Hepatocyte (in vitro differentiated cells): Measurements from ENCODE around the gene KRTAP21-3. TPM values are rescaled to one million over a fixed set of nuclear protein-coding genes. Genes with fewer than 3 reads are reported as not detected.

ENCODE experiments used
- DNase-seq: peaks from one replicate; pipeline ENCODE4 v3.0.0-alpha.2; 2016; ENCODE audit warnings: low spot score
- H2AFZ ChIP-seq: fragments of 200-600 bp; sonication (generic); 2 replicates; pipeline ENCODE4 v1.6.0; 2016; ENCODE audit warnings: antibody characterized with exemption, mild to moderate bottlenecking
- H3K27ac ChIP-seq: fragments of 200-600 bp; sonication (generic); 2 replicates; pipeline ENCODE4 v1.5.1; 2016; ENCODE audit warnings: mild to moderate bottlenecking
- H3K27me3 ChIP-seq: fragments of 200-600 bp; sonication (generic); 2 replicates; pipeline ENCODE4 v1.6.1; 2016
- H3K36me3 ChIP-seq: fragments of 200-600 bp; sonication (generic); replicated peaks from 2 replicates; pipeline ENCODE4 v1.5.1; 2016; ENCODE audit warnings: low read depth; ENCODE audit not compliant: insufficient read depth
- H3K4me1 ChIP-seq: fragments of 200-600 bp; sonication (generic); 2 replicates; pipeline ENCODE4 v1.5.1; 2016; ENCODE audit warnings: mild to moderate bottlenecking, moderate library complexity; ENCODE audit not compliant: insufficient read depth
- H3K4me2 ChIP-seq: fragments of 200-600 bp; sonication (generic); 2 replicates; pipeline ENCODE4 v1.6.0; 2016
- H3K4me3 ChIP-seq: fragments of 200-600 bp; sonication (generic); 2 replicates; pipeline ENCODE4 v1.5.1; 2016; ENCODE audit warnings: mild to moderate bottlenecking
- H3K79me2 ChIP-seq: fragments of 200-600 bp; sonication (generic); 2 replicates; pipeline ENCODE4 v1.6.0; 2017; ENCODE audit warnings: mild to moderate bottlenecking
- H3K9me2 ChIP-seq: fragments of 200-600 bp; sonication (generic); replicated peaks from 2 replicates; pipeline ENCODE4 v1.6.0; 2017; ENCODE audit warnings: mild to moderate bottlenecking; ENCODE audit not compliant: insufficient read depth
- H3K9me3 ChIP-seq: fragments of 200-600 bp; sonication (generic); 2 replicates; pipeline ENCODE4 v1.5.1; 2016; ENCODE audit warnings: low read depth, mild to moderate bottlenecking
- H4K20me1 ChIP-seq: fragments of 200-600 bp; sonication (generic); 2 replicates; pipeline ENCODE4 v1.6.0; 2016; ENCODE audit warnings: mild to moderate bottlenecking; ENCODE audit not compliant: insufficient read depth, poor library complexity, severe bottlenecking
- EZH2 ChIP-seq: fragments of 200-600 bp; sonication (generic); IDR thresholded peaks from 2 replicates; pipeline ENCODE4 v1.6.1; 2016; ENCODE audit warnings: antibody characterized with exemption, mild to moderate bottlenecking, borderline replicate concordance
- EZH2phosphoT487 ChIP-seq: fragments of 200-600 bp; sonication (generic); IDR thresholded peaks from one replicate; pipeline ENCODE4 v1.6.1; 2018; ENCODE audit warnings: antibody characterized with exemption, mild to moderate bottlenecking, low read depth, moderate library complexity; ENCODE audit not compliant: unreplicated experiment, severe bottlenecking
- WGBS: methylation state at CpG from one replicate; pipeline ENCODE4 v1.1.6; 2016; ENCODE audit warnings: low lambda C conversion rate; ENCODE audit errors: missing lambda C conversion rate; 5-methylcytosine and 5-hydroxymethylcytosine counted together
- polyA plus RNA-seq: library from polyadenylated mRNA; unstranded; fragments of >200 nt; fragmentation: Nextera tagmentation; extraction: Ambion mirVana; gene quantifications from 2 replicates; pipeline ENCODE4 v1.2.1, GENCODE V29; 2016
- total RNA-seq: library from RNA; depleted of rRNA; stranded (reverse); fragments of >200 nt; gene quantifications from 2 replicates; pipeline ENCODE4 v1.2.3, GENCODE V29; 2014
- TF ChIP-seq, protein P1 (sequence below): fragments of 200-600 bp; sonication (generic); IDR thresholded peaks from 2 replicates; pipeline ENCODE4 v1.5.1; 2016; ENCODE audit warnings: antibody characterized with exemption, mild to moderate bottlenecking; ENCODE audit not compliant: poor library complexity

Gene KRTAP21-3
- total and polyA plus RNA-seq, 2 experiments from 2014 or later, result not detected

GRCh38 chr21:30695956-30696355, 22.6 kb downstream of the KRTAP21-3 start:
- TF ChIP-seq EZH2phosphoT487 (no peak), EZH2 (no peak)
- TF ChIP-seq, protein P1, sequence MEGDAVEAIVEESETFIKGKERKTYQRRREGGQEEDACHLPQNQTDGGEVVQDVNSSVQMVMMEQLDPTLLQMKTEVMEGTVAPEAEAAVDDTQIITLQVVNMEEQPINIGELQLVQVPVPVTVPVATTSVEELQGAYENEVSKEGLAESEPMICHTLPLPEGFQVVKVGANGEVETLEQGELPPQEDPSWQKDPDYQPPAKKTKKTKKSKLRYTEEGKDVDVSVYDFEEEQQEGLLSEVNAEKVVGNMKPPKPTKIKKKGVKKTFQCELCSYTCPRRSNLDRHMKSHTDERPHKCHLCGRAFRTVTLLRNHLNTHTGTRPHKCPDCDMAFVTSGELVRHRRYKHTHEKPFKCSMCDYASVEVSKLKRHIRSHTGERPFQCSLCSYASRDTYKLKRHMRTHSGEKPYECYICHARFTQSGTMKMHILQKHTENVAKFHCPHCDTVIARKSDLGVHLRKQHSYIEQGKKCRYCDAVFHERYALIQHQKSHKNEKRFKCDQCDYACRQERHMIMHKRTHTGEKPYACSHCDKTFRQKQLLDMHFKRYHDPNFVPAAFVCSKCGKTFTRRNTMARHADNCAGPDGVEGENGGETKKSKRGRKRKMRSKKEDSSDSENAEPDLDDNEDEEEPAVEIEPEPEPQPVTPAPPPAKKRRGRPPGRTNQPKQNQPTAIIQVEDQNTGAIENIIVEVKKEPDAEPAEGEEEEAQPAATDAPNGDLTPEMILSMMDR, result no peak
- no peak for DNase-seq
- 68% methylated on average over 1 of the region's 1 CpG for WGBS

DNA sequence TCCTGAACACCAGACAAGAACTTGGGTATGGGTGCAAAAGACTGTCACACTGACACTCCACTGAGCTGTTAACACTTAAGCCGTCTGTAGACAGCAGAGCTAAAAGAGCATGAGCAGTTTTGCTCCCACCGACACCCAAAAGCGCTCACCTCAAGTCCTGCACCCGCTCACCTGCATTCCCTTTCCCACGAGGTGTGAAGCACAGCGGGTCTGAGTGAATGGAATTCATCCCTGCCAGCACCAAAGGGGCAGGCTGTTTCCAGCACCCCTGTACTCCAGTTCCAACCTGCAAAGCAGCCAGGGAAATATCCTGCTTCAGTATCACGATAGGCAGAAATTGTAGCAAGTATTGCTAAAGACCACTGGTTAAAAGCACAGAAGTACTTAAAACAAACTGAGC, 28.8 kb downstream of the KRTAP21-3 start:
- H3K27me3 ChIP-seq, result no peaks in the 10 kb centered on the region
- H3K36me3 ChIP-seq, result no peaks in the 10 kb centered on the region
- no peak overlapping the region for H3K27ac ChIP-seq
- no peaks in the 10 kb centered on the region for H3K4me1 ChIP-seq
- no peak for DNase-seq
- no peaks in the 10 kb centered on the region for H4K20me1 ChIP-seq
- TF ChIP-seq, protein P1, result no peak
- TF ChIP-seq EZH2 (no peak), EZH2phosphoT487 (no peak)
- no peak overlapping the region for H3K4me2 ChIP-seq
- no peak overlapping the region for H3K4me3 ChIP-seq
- no peak overlapping the region for H2AFZ ChIP-seq
- H3K9me2 ChIP-seq, result no peaks in the 10 kb centered on the region
- H3K79me2 ChIP-seq, result no peaks in the 10 kb centered on the region
- WGBS, result 70% methylated on average over 7 of the region's 7 CpGs
- H3K9me3 ChIP-seq, result no peaks in the 10 kb centered on the region

More at GRCh38 chr21:30695956-30696355, 22.6 kb downstream of the KRTAP21-3 start:
- H3K9me3 ChIP-seq, result no peaks in the 10 kb centered on the region
- H3K27ac ChIP-seq, result no peak overlapping the region
- no peaks in the 10 kb centered on the region for H4K20me1 ChIP-seq
- H2AFZ ChIP-seq, result no peak overlapping the region
- H3K9me2 ChIP-seq, result no peaks in the 10 kb centered on the region
- no peaks in the 10 kb centered on the region for H3K27me3 ChIP-seq
- no peaks in the 10 kb centered on the region for H3K4me1 ChIP-seq
- H3K4me3 ChIP-seq, result no peak overlapping the region
- H3K36me3 ChIP-seq, result no peaks in the 10 kb centered on the region
- H3K4me2 ChIP-seq, result no peak overlapping the region
- no peaks in the 10 kb centered on the region for H3K79me2 ChIP-seq

- Histone ChIP-seq H3K27me3 (no peaks in the 10 kb centered on the region), H2AFZ (no peak overlapping the region), H3K4me3 (no peak overlapping the region), H3K9me3 (no peaks in the 10 kb centered on the region), H3K79me2 (no peaks in the 10 kb centered on the region), H3K36me3 (no peaks in the 10 kb centered on the region), H3K4me2 (no peak overlapping the region), H3K27ac (no peak overlapping the region), H3K4me1 (no peaks in the 10 kb centered on the region), H4K20me1 (no peaks in the 10 kb centered on the region), H3K9me2 (no peaks in the 10 kb centered on the region)
- DNase-seq, result no peak
- WGBS, result 74% methylated on average over 6 of the region's 6 CpGs
- TF ChIP-seq, protein P1, result no peak
- TF ChIP-seq EZH2phosphoT487, result no peak
- TF ChIP-seq EZH2, result no peak
These were observed 34.1 kb downstream of the KRTAP21-3 start for GRCh38 chr21:30684506-30684905.

GRCh38 chr21:30680586-30680985, 38.0 kb downstream of the KRTAP21-3 start:
- no peaks in the 10 kb centered on the region for H3K79me2 ChIP-seq
- no peak for TF ChIP-seq EZH2phosphoT487
- TF ChIP-seq, protein P1, result no peak
- TF ChIP-seq EZH2, result no peak
- H4K20me1 ChIP-seq, result no peaks in the 10 kb centered on the region
- no peak overlapping the region for H3K4me3 ChIP-seq
- no peaks in the 10 kb centered on the region for H3K4me1 ChIP-seq
- no peaks in the 10 kb centered on the region for H3K36me3 ChIP-seq
- 48% methylated on average over 1 of the region's 1 CpG for WGBS
- H3K9me2 ChIP-seq, result no peaks in the 10 kb centered on the region
- no peaks in the 10 kb centered on the region for H3K9me3 ChIP-seq
- no peak overlapping the region for H2AFZ ChIP-seq
- H3K27ac ChIP-seq, result no peak overlapping the region
- no peak for DNase-seq
- H3K27me3 ChIP-seq, result no peaks in the 10 kb centered on the region
- H3K4me2 ChIP-seq, result no peak overlapping the region
